ENCODE measurements around the gene ADAMTS16.

The ADAMTS16 gene

GRCh38 chr5:5353681-5354080 lies 213.6 kb downstream of the ADAMTS16 start:
- no peak for DNase-seq (ENCODE audit: extremely low spot score)
- no peak for TF ChIP-seq HDGF (IDR thresholded peaks at IDR 0.05; ENCODE audit: borderline replicate concordance)
- no peak for TF ChIP-seq ELF4 (IDR thresholded peaks at IDR 0.05)
- TF ChIP-seq SUZ12 (IDR thresholded peaks at IDR 0.05): no peak
- TF ChIP-seq PKNOX1 (IDR thresholded peaks at IDR 0.05): no peak
- TF ChIP-seq FOXK2 (IDR thresholded peaks at IDR 0.05): no peak
- ChIA-PET CTCF (no interaction called here), POLR2A (interaction anchor here (1.4 kb wide), 1 partner anchor 9 kb away, joined by 3 read pairs; no protein-coding TSS in a partner anchor)

GRCh38 chr5:5356765-5357164 lies 216.6 kb downstream of the ADAMTS16 start:
- TF ChIP-seq HDGF (IDR thresholded peaks at IDR 0.05; ENCODE audit: borderline replicate concordance): no peak
- ChIA-PET CTCF (no interaction called here), POLR2A (no interaction called here)
- DNase-seq (ENCODE audit: extremely low spot score): no peak

- ChIA-PET CTCF (interaction anchor here (1.2 kb wide), 1 partner anchor 8 kb away, joined by 3 read pairs; no protein-coding TSS in a partner anchor), POLR2A (interaction anchor here (7.8 kb wide), 1 partner anchor 9 kb away, joined by 80 read pairs; no protein-coding TSS in a partner anchor)
- TF ChIP-seq HDGF (IDR thresholded peaks at IDR 0.05; ENCODE audit: borderline replicate concordance) (no peak), CTBP1 (IDR thresholded peaks at IDR 0.05; ENCODE audit: borderline replicate concordance) (no peak), PKNOX1 (IDR thresholded peaks at IDR 0.05) (no peak), SUZ12 (IDR thresholded peaks at IDR 0.05) (no peak), ARNT (IDR thresholded peaks at IDR 0.05) (no peak), NFRKB (IDR thresholded peaks at IDR 0.05) (no peak), FOXA1 (IDR thresholded peaks at IDR 0.05) (no peak)
- no peak for DNase-seq (ENCODE audit: extremely low spot score)
Observed at GRCh38 chr5:5359618-5360017, 219.5 kb downstream of the ADAMTS16 start.

- POLR2A ChIA-PET: interaction anchor here (0.9 to 7.8 kb wide), 2 partner anchors 10 to 25 kb away, joined by 4 to 80 read pairs; no protein-coding TSS in a partner anchor
- TF ChIP-seq L3MBTL2 (conservative IDR thresholded peaks at IDR 0.05): no peak
- TF ChIP-seq SUZ12 (IDR thresholded peaks at IDR 0.05): no peak
- TF ChIP-seq CTBP1 (IDR thresholded peaks at IDR 0.05; ENCODE audit: borderline replicate concordance): no peak
- no peak for TF ChIP-seq TARDBP (IDR thresholded peaks at IDR 0.05)
- TF ChIP-seq HDGF (IDR thresholded peaks at IDR 0.05; ENCODE audit: borderline replicate concordance): no peak
- TF ChIP-seq FOXA1 (IDR thresholded peaks at IDR 0.05): no peak
- no peak for TF ChIP-seq FOXK2 (IDR thresholded peaks at IDR 0.05)
- no peak for TF ChIP-seq PKNOX1 (IDR thresholded peaks at IDR 0.05)
- no peak for TF ChIP-seq ZNF384 (IDR thresholded peaks at IDR 0.05)
- no peak for TF ChIP-seq FOXM1 (IDR thresholded peaks at IDR 0.05; ENCODE audit: borderline replicate concordance)
- TF ChIP-seq BHLHE40 (IDR thresholded peaks at IDR 0.05; ENCODE audit: borderline replicate concordance): no peak
- no peak for TF ChIP-seq LEF1 (IDR thresholded peaks at IDR 0.05; ENCODE audit: borderline replicate concordance)
- no peak for TF ChIP-seq ELF4 (IDR thresholded peaks at IDR 0.05)
- TF ChIP-seq NFRKB (IDR thresholded peaks at IDR 0.05): no peak
- DNase-seq (ENCODE audit: extremely low spot score): no peak
- CTCF ChIA-PET: interaction anchor here (0.6 to 1.2 kb wide), 2 partner anchors 9 to 88 kb away, joined by 3 read pairs; no protein-coding TSS in a partner anchor
Observed at GRCh38 chr5:5360363-5360940, 220.3 kb downstream of the ADAMTS16 start.

GRCh38 chr5:5360941-5361520 lies 220.9 kb downstream of the ADAMTS16 start:
- POLR2A ChIA-PET: interaction anchor here (0.9 to 7.8 kb wide), 2 partner anchors 11 to 25 kb away, joined by 4 to 80 read pairs; no protein-coding TSS in a partner anchor
- CTCF ChIA-PET: interaction anchor here (0.6 kb wide), 1 partner anchor 89 kb away, joined by 3 read pairs; no protein-coding TSS in a partner anchor
- DNase-seq (ENCODE audit: extremely low spot score): no peak
- TF ChIP-seq CTBP1 (IDR thresholded peaks at IDR 0.05; ENCODE audit: borderline replicate concordance) (no peak), TARDBP (IDR thresholded peaks at IDR 0.05) (no peak), FOXK2 (IDR thresholded peaks at IDR 0.05) (no peak), ARNT (IDR thresholded peaks at IDR 0.05) (no peak), LEF1 (IDR thresholded peaks at IDR 0.05; ENCODE audit: borderline replicate concordance) (no peak), SP1 (IDR thresholded peaks at IDR 0.05) (no peak)

- DNase-seq (ENCODE audit: extremely low spot score): no peak
- TF ChIP-seq ZNF384 (IDR thresholded peaks at IDR 0.05) (no peak), HDGF (IDR thresholded peaks at IDR 0.05; ENCODE audit: borderline replicate concordance) (no peak), L3MBTL2 (conservative IDR thresholded peaks at IDR 0.05) (no peak), NFRKB (IDR thresholded peaks at IDR 0.05) (no peak), ELF4 (IDR thresholded peaks at IDR 0.05) (no peak), BHLHE40 (IDR thresholded peaks at IDR 0.05; ENCODE audit: borderline replicate concordance) (no peak), SP1 (IDR thresholded peaks at IDR 0.05) (no peak), SUZ12 (IDR thresholded peaks at IDR 0.05) (no peak), TARDBP (IDR thresholded peaks at IDR 0.05) (no peak), FOXA1 (IDR thresholded peaks at IDR 0.05) (no peak), ARNT (IDR thresholded peaks at IDR 0.05) (no peak)
- POLR2A ChIA-PET: interaction anchor here (1.0 to 7.8 kb wide), 3 partner anchors 8 to 13 kb away, joined by 3 to 80 read pairs (median 3); no protein-coding TSS in a partner anchor
- CTCF ChIA-PET: interaction anchor here (0.6 to 1.3 kb wide), 2 partner anchors 8 to 70 kb away, joined by 3 read pairs; no protein-coding TSS in a partner anchor
Observed at GRCh38 chr5:5363045-5363444, 222.9 kb downstream of the ADAMTS16 start.
